ENCODE data around the gene LMAN2L. TPM values are rescaled to one million over a fixed set of nuclear protein-coding genes. Genes with fewer than 3 reads are reported as not detected.

Gene LMAN2L
- total and polyA plus RNA-seq, 2 donors = 10.9 to 16.0 TPM

Other genes with a start within 250 kb of the LMAN2L start
- gene NEURL3, start 234.7 kb downstream of the LMAN2L start, total RNA-seq = 9.0 TPM
- gene NEURL3, start 234.7 kb downstream of the LMAN2L start, polyA plus RNA-seq = 1.8 TPM
- 18.9 TPM for gene ARID5A, start 203.3 kb downstream of the LMAN2L start, total RNA-seq
- 57.2 TPM for gene ARID5A, start 203.3 kb downstream of the LMAN2L start, polyA plus RNA-seq
- 21.2 TPM for gene KANSL3, start 101.8 kb downstream of the LMAN2L start, total RNA-seq
- 27.2 TPM for gene KANSL3, start 101.8 kb downstream of the LMAN2L start, polyA plus RNA-seq
- 0.05 TPM for gene FER1L5, start 97.3 kb downstream of the LMAN2L start, total RNA-seq
- 0.09 TPM for gene FER1L5, start 97.3 kb downstream of the LMAN2L start, polyA plus RNA-seq
- 2.4 TPM for gene CNNM4, start 20.8 kb upstream of the LMAN2L start, total RNA-seq
- 3.1 TPM for gene CNNM4, start 20.8 kb upstream of the LMAN2L start, polyA plus RNA-seq
- 5.3 TPM for gene CNNM3, start 76.2 kb upstream of the LMAN2L start, total RNA-seq
- gene CNNM3, start 76.2 kb upstream of the LMAN2L start, polyA plus RNA-seq = 7.3 TPM
- 3.4 TPM for gene ANKRD23, start 104.0 kb upstream of the LMAN2L start, total RNA-seq
- 7.5 TPM for gene ANKRD23, start 104.0 kb upstream of the LMAN2L start, polyA plus RNA-seq
- 14.2 TPM for gene ANKRD39, start 118.0 kb upstream of the LMAN2L start, total RNA-seq
- 10.0 TPM for gene ANKRD39, start 118.0 kb upstream of the LMAN2L start, polyA plus RNA-seq
- gene SEMA4C, start 130.0 kb upstream of the LMAN2L start, total RNA-seq = 9.8 TPM
- 14.1 TPM for gene SEMA4C, start 130.0 kb upstream of the LMAN2L start, polyA plus RNA-seq
- 0.76 TPM for gene FAM178B, start 246.5 kb upstream of the LMAN2L start, total RNA-seq
- gene FAM178B, start 246.5 kb upstream of the LMAN2L start, polyA plus RNA-seq = 3.5 TPM